ENCODE data around the gene WDR59. TPM values are rescaled to one million over a fixed set of nuclear protein-coding genes. Genes with fewer than 3 reads are reported as not detected.
"Not testable (repeated sequence)": the region's sequence is repeated elsewhere in the genome, so short reads cannot be mapped to it uniquely, and the experiment has no call there.

The WDR59 gene
- total and polyA plus RNA-seq, 2 donors (not counting 1 experiment from before 2014, with no cell fraction given) = 52.6 to 127 TPM

DNA sequence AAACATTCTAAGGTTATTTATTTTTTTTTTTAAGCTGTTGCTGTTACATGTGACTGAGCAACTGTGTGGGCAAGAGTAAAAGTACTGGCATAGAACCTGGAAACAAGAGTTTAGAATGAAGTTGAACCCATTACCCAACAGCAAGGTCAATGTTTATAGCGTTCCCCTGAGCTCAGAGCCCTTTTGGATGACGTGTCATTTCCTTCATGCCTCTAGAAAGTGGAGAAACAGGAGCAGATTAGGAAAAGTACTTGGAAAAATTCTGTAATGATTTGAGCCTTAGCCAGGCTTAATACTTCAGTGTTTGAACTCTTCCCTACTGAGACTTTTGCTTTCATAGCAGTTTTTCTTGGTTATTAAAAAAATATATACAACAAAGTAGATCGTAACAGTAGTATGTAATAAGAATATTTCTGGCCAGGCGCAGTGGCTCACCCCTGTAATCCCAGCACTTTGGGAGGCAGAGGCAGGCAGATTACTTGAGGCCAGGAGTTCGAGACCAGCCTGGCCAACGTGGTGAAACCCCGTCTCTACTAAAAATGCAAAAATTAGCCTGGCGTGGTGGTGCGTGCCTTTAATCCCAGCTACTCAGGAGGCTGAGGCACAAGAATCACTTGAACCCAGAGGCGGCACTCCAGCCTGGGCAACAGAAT is 41.4 kb upstream of the WDR59 start:
- DNase-seq; H3K36me3 ChIP-seq (replicated peaks in 1 of 2; ENCODE audit: control extremely low read depth in 1 of 2, control insufficient read depth in 1 of 2, extremely low read depth in 1 of 2, insufficient read depth in 2 of 2, low read length in 1 of 2); CTCF ChIA-PET; H3K4me2 ChIP-seq (replicated peaks; ENCODE audit: low read depth, low read length, poor library complexity, severe bottlenecking); H3K79me2 ChIP-seq (ENCODE audit: control insufficient read depth, insufficient read depth, low read length); H3K27me3 ChIP-seq (replicated peaks in 1 of 4; ENCODE audit: control extremely low read depth in 1 of 4, control insufficient read depth in 3 of 4, insufficient read depth in 4 of 4, low read length in 3 of 4); ATAC-seq (ENCODE audit: low read depth); H3K4me3 ChIP-seq (ENCODE audit: control extremely low read depth in 1 of 5, extremely low read depth in 1 of 5, insufficient read depth in 1 of 5, low read depth in 2 of 5, low read length in 4 of 5); H3K27ac Mint-ChIP-seq; H3K27ac ChIP-seq (ENCODE audit: low read length in 2 of 2); intact Hi-C loops (cut with micrococcal nuclease); H3K4me1 Mint-ChIP-seq; H3K4me1 ChIP-seq (ENCODE audit: control insufficient read depth in 2 of 2, insufficient read depth in 2 of 2, low read length in 2 of 2); H4K20me1 ChIP-seq (ENCODE audit: control insufficient read depth, insufficient read depth, low read length, poor library complexity, severe bottlenecking); H3K9ac ChIP-seq (ENCODE audit: low read length); H3K4me3 Mint-ChIP-seq; H3K9me3 Mint-ChIP-seq (ENCODE audit: insufficient read depth); H2AFZ ChIP-seq (ENCODE audit: insufficient read depth, low read depth, low read length, poor library complexity, severe bottlenecking); H3K9me3 ChIP-seq (ENCODE audit: control extremely low read depth in 1 of 3, control insufficient read depth in 2 of 3, insufficient read depth in 1 of 3, low read length in 2 of 3); H3K27me3 Mint-ChIP-seq; POLR2A ChIA-PET: not testable (repeated sequence)
- WGBS (ENCODE audit: insufficient coverage) = 94% methylated on average over 4 of the region's 10 CpGs

DNA sequence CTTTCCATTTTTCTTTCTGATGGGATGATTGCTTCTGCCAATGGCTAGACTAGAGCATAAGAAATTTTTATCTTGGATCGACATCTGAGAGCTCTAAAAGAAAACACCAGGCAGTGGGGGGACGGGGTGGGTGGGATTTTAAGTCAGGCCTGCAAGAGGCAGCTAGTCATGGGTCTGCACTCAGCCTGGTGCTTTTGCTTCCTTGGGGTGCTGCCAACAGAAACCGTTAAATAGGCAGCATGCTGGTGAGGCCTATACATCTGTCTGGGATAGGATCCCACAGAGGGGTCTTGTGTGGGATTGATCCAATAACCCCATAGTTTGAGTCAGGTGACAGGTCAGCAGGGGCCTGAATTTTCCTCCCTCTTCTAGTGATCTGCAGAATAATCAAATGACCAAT is 40.8 kb upstream of the WDR59 start:
- Mint-ChIP-seq H3K4me1 (peaks cover 8% of the 10 kb centered on the region), H3K9me3 (ENCODE audit: insufficient read depth) (no peaks in the 10 kb centered on the region), H3K4me3 (no peak overlapping the region), H3K27ac (no peak overlapping the region), H3K27me3 (no peaks in the 10 kb centered on the region)
- H3K27me3 ChIP-seq (replicated peaks in 1 of 4; ENCODE audit: control extremely low read depth in 1 of 4, control insufficient read depth in 3 of 4, insufficient read depth in 4 of 4, low read length in 3 of 4) = no peaks in the 10 kb centered on the region
- H3K36me3 ChIP-seq (replicated peaks in 1 of 2; ENCODE audit: control extremely low read depth in 1 of 2, control insufficient read depth in 1 of 2, extremely low read depth in 1 of 2, insufficient read depth in 2 of 2, low read length in 1 of 2) = no peaks in the 10 kb centered on the region
- H3K27ac ChIP-seq (ENCODE audit: low read length in 2 of 2) = no peak overlapping the region
- H3K4me2 ChIP-seq (replicated peaks; ENCODE audit: low read depth, low read length, poor library complexity, severe bottlenecking) = no peak overlapping the region
- peaks cover 3 to 11% (median 11%) of the 10 kb centered on the region in 3 donors for H3K9me3 ChIP-seq (ENCODE audit: control extremely low read depth in 1 of 3, control insufficient read depth in 2 of 3, insufficient read depth in 1 of 3, low read length in 2 of 3)
- H3K79me2 ChIP-seq (ENCODE audit: control insufficient read depth, insufficient read depth, low read length) = no peaks in the 10 kb centered on the region
- TF ChIP-seq, protein P1, sequence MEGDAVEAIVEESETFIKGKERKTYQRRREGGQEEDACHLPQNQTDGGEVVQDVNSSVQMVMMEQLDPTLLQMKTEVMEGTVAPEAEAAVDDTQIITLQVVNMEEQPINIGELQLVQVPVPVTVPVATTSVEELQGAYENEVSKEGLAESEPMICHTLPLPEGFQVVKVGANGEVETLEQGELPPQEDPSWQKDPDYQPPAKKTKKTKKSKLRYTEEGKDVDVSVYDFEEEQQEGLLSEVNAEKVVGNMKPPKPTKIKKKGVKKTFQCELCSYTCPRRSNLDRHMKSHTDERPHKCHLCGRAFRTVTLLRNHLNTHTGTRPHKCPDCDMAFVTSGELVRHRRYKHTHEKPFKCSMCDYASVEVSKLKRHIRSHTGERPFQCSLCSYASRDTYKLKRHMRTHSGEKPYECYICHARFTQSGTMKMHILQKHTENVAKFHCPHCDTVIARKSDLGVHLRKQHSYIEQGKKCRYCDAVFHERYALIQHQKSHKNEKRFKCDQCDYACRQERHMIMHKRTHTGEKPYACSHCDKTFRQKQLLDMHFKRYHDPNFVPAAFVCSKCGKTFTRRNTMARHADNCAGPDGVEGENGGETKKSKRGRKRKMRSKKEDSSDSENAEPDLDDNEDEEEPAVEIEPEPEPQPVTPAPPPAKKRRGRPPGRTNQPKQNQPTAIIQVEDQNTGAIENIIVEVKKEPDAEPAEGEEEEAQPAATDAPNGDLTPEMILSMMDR (IDR thresholded peaks at IDR 0.05) = no peak
- intact Hi-C loops (cut with micrococcal nuclease) = no loop called here
- no peak for ATAC-seq (ENCODE audit: low read depth)
- WGBS (ENCODE audit: insufficient coverage) = 53% methylated on average over 2 of the region's 3 CpGs
- H3K4me1 ChIP-seq (ENCODE audit: control insufficient read depth in 2 of 2, insufficient read depth in 2 of 2, low read length in 2 of 2) = no peaks in the 10 kb centered on the region
- ChIA-PET POLR2A (no interaction called here), CTCF (no interaction called here)
- H4K20me1 ChIP-seq (ENCODE audit: control insufficient read depth, insufficient read depth, low read length, poor library complexity, severe bottlenecking) = no peaks in the 10 kb centered on the region
- no peak overlapping the region for H3K9ac ChIP-seq (ENCODE audit: low read length)
- no peak overlapping the region for H2AFZ ChIP-seq (ENCODE audit: insufficient read depth, low read depth, low read length, poor library complexity, severe bottlenecking)
- DNase-seq = no peak
- H3K4me3 ChIP-seq (ENCODE audit: control extremely low read depth in 1 of 5, extremely low read depth in 1 of 5, insufficient read depth in 1 of 5, low read depth in 2 of 5, low read length in 4 of 5) = no peak overlapping the region
